ENCODE data around the gene KRT3.

DNA sequence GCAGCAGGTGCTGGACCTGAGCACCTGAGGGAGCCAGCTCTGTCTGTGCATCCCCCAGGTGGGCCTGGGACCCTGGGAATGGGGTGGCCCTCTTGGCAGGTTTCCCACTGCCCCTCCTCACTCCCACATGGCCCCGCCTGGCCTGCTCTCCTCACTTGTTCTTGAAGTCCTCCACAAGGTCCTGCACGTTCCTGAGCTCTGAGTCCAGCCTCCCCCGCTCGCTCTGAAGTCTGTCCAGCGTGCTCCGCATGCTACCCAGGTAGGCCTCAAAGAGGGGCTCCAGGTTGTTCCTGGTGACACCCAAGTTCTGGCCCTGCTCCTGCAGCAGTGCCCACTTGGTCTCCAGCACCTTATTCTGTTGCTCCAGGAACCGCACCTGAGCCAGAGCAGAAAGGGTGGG is 35.3 kb upstream of the KRT3 start:
- TF ChIP-seq, protein P1, sequence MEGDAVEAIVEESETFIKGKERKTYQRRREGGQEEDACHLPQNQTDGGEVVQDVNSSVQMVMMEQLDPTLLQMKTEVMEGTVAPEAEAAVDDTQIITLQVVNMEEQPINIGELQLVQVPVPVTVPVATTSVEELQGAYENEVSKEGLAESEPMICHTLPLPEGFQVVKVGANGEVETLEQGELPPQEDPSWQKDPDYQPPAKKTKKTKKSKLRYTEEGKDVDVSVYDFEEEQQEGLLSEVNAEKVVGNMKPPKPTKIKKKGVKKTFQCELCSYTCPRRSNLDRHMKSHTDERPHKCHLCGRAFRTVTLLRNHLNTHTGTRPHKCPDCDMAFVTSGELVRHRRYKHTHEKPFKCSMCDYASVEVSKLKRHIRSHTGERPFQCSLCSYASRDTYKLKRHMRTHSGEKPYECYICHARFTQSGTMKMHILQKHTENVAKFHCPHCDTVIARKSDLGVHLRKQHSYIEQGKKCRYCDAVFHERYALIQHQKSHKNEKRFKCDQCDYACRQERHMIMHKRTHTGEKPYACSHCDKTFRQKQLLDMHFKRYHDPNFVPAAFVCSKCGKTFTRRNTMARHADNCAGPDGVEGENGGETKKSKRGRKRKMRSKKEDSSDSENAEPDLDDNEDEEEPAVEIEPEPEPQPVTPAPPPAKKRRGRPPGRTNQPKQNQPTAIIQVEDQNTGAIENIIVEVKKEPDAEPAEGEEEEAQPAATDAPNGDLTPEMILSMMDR (IDR thresholded peaks at IDR 0.05): no peak
- TF ChIP-seq POLR2A (IDR thresholded peaks at IDR 0.05): no peak
